Measurements from ENCODE around the gene SLC38A8. TPM values are rescaled to one million over a fixed set of nuclear protein-coding genes. Genes with fewer than 3 reads are reported as not detected.
A peak's percentile ranks its signal among the peaks of the same experiment; 100 is the strongest.

Gene SLC38A8
- total RNA-seq, 1 donor = not detected

DNA sequence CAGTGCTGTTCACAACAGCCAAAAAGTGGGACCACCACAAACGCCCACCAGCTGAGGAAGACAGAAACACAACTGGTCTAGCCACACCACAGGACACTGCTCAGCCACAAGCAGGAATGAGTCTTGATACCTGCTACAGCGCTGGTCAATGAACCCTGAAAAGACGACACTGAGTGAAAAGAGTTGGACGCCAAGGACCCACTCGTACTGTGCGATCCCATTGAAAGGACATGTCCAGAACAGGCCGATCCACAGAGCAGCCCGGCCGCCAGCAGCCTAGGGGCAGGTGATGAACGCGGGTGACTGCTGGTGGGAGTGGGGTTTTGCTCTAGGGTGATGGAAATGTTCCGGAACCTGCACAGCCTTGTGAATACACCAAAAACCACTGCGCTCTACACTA lies 10.6 kb upstream of the SLC38A8 start:
- no peak for DNase-seq (ENCODE audit: low read depth)
- TF ChIP-seq CTCF (IDR thresholded peaks at IDR 0.05; ENCODE audit: insufficient read depth, low read length) = no peak
- no peak overlapping the region for H3K4me3 ChIP-seq (ENCODE audit: low read depth, low read length)

DNA sequence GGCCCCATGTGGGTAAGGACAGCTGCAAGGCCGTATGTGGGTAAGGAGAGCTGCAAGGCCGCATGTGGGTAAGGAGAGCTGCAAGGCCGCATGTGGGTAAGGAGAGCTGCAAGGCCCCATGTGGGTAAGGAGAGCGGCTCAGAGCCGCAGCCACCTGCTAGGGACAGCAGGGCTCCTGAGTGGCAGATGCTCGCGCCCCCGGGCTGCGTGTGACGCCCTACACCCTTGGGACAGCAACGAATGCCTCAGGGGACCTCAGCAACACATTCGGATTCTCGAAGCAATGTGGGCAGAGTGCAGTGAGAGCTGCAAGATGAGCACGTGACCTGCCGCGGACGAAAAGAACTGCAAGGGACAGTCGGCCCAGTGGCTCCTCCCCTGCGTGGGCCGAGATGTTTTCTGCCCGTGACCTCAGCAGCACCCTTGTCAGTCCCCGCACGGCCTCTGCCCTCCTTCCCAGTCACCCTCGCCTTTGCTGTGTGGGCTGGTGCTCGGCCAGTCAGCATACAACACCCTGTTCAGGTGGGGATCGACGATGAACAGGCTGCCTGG lies 9.6 kb upstream of the SLC38A8 start:
- no peak for TF ChIP-seq CTCF (IDR thresholded peaks at IDR 0.05; ENCODE audit: insufficient read depth, low read length)
- no peak overlapping the region for H3K4me3 ChIP-seq (ENCODE audit: low read depth, low read length)
- DNase-seq (ENCODE audit: low read depth) = no peak

GRCh38 chr16:84050316-84050715 lies 7.7 kb upstream of the SLC38A8 start:
- H3K4me3 ChIP-seq (ENCODE audit: low read depth, low read length) = no peak overlapping the region
- no peak for TF ChIP-seq CTCF (IDR thresholded peaks at IDR 0.05; ENCODE audit: insufficient read depth, low read length)
- DNase-seq (ENCODE audit: low read depth) = no peak

- no peak overlapping the region for H3K4me3 ChIP-seq (ENCODE audit: low read depth, low read length)
- no peak for DNase-seq (ENCODE audit: low read depth)
- TF ChIP-seq CTCF (IDR thresholded peaks at IDR 0.05; ENCODE audit: insufficient read depth, low read length) = no peak
These were observed 6.9 kb upstream of the SLC38A8 start for GRCh38 chr16:84049403-84050060.

- no peak for DNase-seq (ENCODE audit: low read depth)
- TF ChIP-seq CTCF (IDR thresholded peaks at IDR 0.05; ENCODE audit: insufficient read depth, low read length) = no peak
- H3K4me3 ChIP-seq (ENCODE audit: low read depth, low read length) = no peak overlapping the region
These were observed 6.3 kb upstream of the SLC38A8 start for GRCh38 chr16:84048871-84049270.

GRCh38 chr16:84048270-84048669 lies 5.7 kb upstream of the SLC38A8 start:
- DNase-seq (ENCODE audit: low read depth) = no peak
- peak; percentile 6 for TF ChIP-seq CTCF (IDR thresholded peaks at IDR 0.05; ENCODE audit: insufficient read depth, low read length)
- no peak overlapping the region for H3K4me3 ChIP-seq (ENCODE audit: low read depth, low read length)

- no peak overlapping the region for H3K4me3 ChIP-seq (ENCODE audit: low read depth, low read length)
- DNase-seq (ENCODE audit: low read depth) = no peak
- no peak for TF ChIP-seq CTCF (IDR thresholded peaks at IDR 0.05; ENCODE audit: insufficient read depth, low read length)
These were observed 5.0 kb upstream of the SLC38A8 start for GRCh38 chr16:84047626-84048025.

Data from fibroblast of the aortic adventitia (primary cell).